ENCODE measurements around the gene MESP2.
"Not testable (repeated sequence)": the region's sequence is repeated elsewhere in the genome, so short reads cannot be mapped to it uniquely, and the experiment has no call there.

MESP2 gene

DNA sequence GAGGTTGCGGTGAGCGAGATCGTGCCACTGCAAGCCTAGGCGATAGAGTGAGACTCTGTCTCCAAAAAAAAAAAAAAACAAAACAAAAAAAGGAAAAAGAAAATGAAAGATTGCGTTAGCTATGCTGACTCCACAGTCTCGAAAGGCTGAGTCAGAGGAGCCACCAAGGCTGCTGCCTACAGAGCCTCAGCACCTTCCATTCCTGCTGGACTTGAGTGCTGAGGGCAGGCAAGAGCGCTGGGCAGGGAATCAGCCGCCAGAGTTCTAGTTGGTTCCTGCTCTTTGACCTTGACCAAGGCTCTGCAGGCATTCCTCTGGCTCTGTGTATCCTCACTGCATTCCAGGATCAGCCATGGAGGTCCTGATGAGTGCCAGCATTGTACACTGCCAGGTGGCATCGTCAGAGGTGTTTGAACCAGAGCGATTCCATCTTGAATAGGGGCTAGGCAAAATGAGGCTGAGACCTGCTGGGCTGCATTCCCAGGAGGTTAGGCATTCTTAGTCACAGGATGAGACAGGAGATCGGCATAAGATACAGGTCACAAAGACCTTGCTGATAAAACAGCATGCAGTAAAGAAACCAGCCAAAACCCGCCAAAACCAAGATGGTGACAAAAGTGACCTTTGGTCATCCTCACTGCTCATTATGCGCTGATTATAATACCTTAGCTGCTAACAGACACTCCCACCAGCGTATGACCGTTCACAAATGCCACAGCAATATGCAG lies 5.9 kb downstream of the MESP2 start:
- Histone ChIP-seq H3K9me3 (ENCODE audit: control insufficient read depth, insufficient read depth, low read depth, low read length) (no peaks in the 10 kb centered on the region), H3K27me3 (ENCODE audit: control insufficient read depth, insufficient read depth, low read length) (peaks cover 30% of the 10 kb centered on the region), H3K4me1 (ENCODE audit: control insufficient read depth, insufficient read depth, low read length) (peaks cover 35% of the 10 kb centered on the region), H3K9ac (ENCODE audit: low read length) (peak overlapping the region; percentile 51), H3K36me3 (ENCODE audit: control insufficient read depth, insufficient read depth, low read length) (no peaks in the 10 kb centered on the region), H3K27ac (ENCODE audit: low read depth, low read length) (no peak overlapping the region), H3K4me3 (ENCODE audit: low read depth, low read length) (no peak overlapping the region; the same call in 1 of the 2 replicates)

DNA sequence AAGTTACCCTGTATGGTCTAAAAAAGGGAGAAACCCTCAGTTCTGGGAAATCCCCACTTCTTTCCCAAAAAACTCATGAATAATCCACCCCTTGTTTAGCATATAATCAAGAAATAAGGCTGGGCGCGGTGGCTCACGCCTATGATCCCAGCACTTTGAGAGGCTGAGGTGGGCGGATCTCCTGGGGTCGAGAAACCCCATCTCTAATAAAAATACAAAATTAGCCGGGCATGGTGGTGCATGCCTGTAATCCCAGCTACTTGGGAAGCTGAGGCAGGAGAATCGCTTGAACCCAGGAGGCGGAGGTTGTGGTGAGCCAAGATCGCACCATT lies 6.5 kb downstream of the MESP2 start:
- not testable (repeated sequence) for H3K36me3 ChIP-seq (ENCODE audit: control insufficient read depth, insufficient read depth, low read length); H3K9ac ChIP-seq (ENCODE audit: low read length); H3K27ac ChIP-seq (ENCODE audit: low read depth, low read length); H3K9me3 ChIP-seq (ENCODE audit: control insufficient read depth, insufficient read depth, low read depth, low read length); H3K4me3 ChIP-seq (ENCODE audit: low read depth, low read length)
- H3K4me1 ChIP-seq (ENCODE audit: control insufficient read depth, insufficient read depth, low read length): peaks cover 32% of the 10 kb centered on the region
- peaks cover 24% of the 10 kb centered on the region for H3K27me3 ChIP-seq (ENCODE audit: control insufficient read depth, insufficient read depth, low read length)

- Histone ChIP-seq H3K9ac (ENCODE audit: low read length) (peak overlapping the region; percentile 10), H3K27ac (ENCODE audit: low read depth, low read length) (no peak overlapping the region; the same call in 1 of the 2 replicates), H3K4me3 (ENCODE audit: low read depth, low read length) (peak overlapping the region; percentile 17; the same call in 1 of the 2 replicates), H3K9me3 (ENCODE audit: control insufficient read depth, insufficient read depth, low read depth, low read length) (peaks cover 8% of the 10 kb centered on the region), H3K4me1 (ENCODE audit: control insufficient read depth, insufficient read depth, low read length) (peaks cover 32% of the 10 kb centered on the region), H3K27me3 (ENCODE audit: control insufficient read depth, insufficient read depth, low read length) (peaks cover 17% of the 10 kb centered on the region; the same call in 1 of the 2 replicates), H3K36me3 (ENCODE audit: control insufficient read depth, insufficient read depth, low read length) (peaks cover 6% of the 10 kb centered on the region; the same call in 1 of the 2 replicates)
These were observed 7.2 kb downstream of the MESP2 start for GRCh38 chr15:89783111-89783860.

GRCh38 chr15:89783861-89784685 lies 7.9 kb downstream of the MESP2 start:
- H3K4me1 ChIP-seq (ENCODE audit: control insufficient read depth, insufficient read depth, low read length): peaks cover 32% of the 10 kb centered on the region
- H3K36me3 ChIP-seq (ENCODE audit: control insufficient read depth, insufficient read depth, low read length): peaks cover 6% of the 10 kb centered on the region; the same call in 1 of the 2 replicates
- peaks cover 15% of the 10 kb centered on the region; the same call in 1 of the 2 replicates for H3K27me3 ChIP-seq (ENCODE audit: control insufficient read depth, insufficient read depth, low read length)
- H3K9ac ChIP-seq (ENCODE audit: low read length): peak overlapping the region; percentile 4
- H3K9me3 ChIP-seq (ENCODE audit: control insufficient read depth, insufficient read depth, low read depth, low read length): peaks cover 10% of the 10 kb centered on the region
- no peak overlapping the region; the same call in 1 of the 2 replicates for H3K27ac ChIP-seq (ENCODE audit: low read depth, low read length)
- H3K4me3 ChIP-seq (ENCODE audit: low read depth, low read length): peak overlapping the region; percentile 17; the same call in 1 of the 2 replicates

- Histone ChIP-seq H3K9me3 (ENCODE audit: control insufficient read depth, insufficient read depth, low read depth, low read length) (peaks cover 10% of the 10 kb centered on the region), H3K4me3 (ENCODE audit: low read depth, low read length) (no peak overlapping the region), H3K36me3 (ENCODE audit: control insufficient read depth, insufficient read depth, low read length) (peaks cover 6% of the 10 kb centered on the region; the same call in 1 of the 2 replicates), H3K4me1 (ENCODE audit: control insufficient read depth, insufficient read depth, low read length) (peaks cover 32% of the 10 kb centered on the region), H3K27ac (ENCODE audit: low read depth, low read length) (no peak overlapping the region), H3K27me3 (ENCODE audit: control insufficient read depth, insufficient read depth, low read length) (peaks cover 15% of the 10 kb centered on the region; the same call in 1 of the 2 replicates), H3K9ac (ENCODE audit: low read length) (no peak overlapping the region)
These were observed 8.5 kb downstream of the MESP2 start for GRCh38 chr15:89784686-89784960.

DNA sequence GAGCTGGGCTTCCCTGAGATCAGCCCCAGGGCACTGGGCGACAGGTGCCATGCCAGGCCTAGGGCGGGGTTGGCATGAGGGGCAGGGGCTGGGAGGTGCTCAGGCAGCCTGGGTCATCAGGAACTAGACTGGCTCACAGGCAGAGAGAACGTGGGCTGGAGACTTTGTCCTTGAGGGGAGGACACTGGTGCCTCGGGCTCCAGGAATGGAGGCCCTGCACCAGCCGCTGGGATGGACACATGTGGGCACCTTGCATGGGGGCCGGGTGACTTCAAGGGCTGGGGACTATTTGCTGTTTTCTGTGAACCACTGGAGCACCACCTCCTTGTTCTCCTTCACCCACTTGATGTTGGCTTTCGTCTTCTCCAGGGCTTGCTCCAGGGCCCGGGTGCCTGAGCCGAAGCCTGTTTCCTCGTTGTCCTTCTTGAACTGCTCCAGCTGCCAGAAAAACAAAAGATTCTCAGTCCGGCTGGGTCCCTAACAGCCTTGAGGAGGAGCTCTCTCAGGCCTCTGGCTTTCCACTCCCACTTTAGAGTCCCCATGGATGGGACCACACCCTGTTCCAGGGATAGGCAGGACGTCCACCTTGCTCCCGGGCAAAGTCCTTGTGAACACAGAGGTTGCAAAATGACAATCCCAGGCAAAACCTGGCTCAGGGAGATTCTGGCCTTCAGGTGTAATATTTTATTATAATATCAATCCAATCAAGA lies 9.1 kb downstream of the MESP2 start:
- H3K9ac ChIP-seq (ENCODE audit: low read length): no peak overlapping the region
- H3K36me3 ChIP-seq (ENCODE audit: control insufficient read depth, insufficient read depth, low read length): peaks cover 6% of the 10 kb centered on the region; the same call in 1 of the 2 replicates
- no peak overlapping the region for H3K27ac ChIP-seq (ENCODE audit: low read depth, low read length)
- peaks cover 10% of the 10 kb centered on the region for H3K9me3 ChIP-seq (ENCODE audit: control insufficient read depth, insufficient read depth, low read depth, low read length)
- H3K27me3 ChIP-seq (ENCODE audit: control insufficient read depth, insufficient read depth, low read length): peaks cover 14% of the 10 kb centered on the region; the same call in 1 of the 2 replicates
- peaks cover 32% of the 10 kb centered on the region for H3K4me1 ChIP-seq (ENCODE audit: control insufficient read depth, insufficient read depth, low read length)
- no peak overlapping the region for H3K4me3 ChIP-seq (ENCODE audit: low read depth, low read length)

- Histone ChIP-seq H3K4me1 (ENCODE audit: control insufficient read depth, insufficient read depth, low read length) (peaks cover 31% of the 10 kb centered on the region), H3K27ac (ENCODE audit: low read depth, low read length) (no peak overlapping the region), H3K9ac (ENCODE audit: low read length) (no peak overlapping the region), H3K27me3 (ENCODE audit: control insufficient read depth, insufficient read depth, low read length) (peaks cover 9% of the 10 kb centered on the region; the same call in 1 of the 2 replicates), H3K9me3 (ENCODE audit: control insufficient read depth, insufficient read depth, low read depth, low read length) (peaks cover 10% of the 10 kb centered on the region), H3K36me3 (ENCODE audit: control insufficient read depth, insufficient read depth, low read length) (peaks cover 6% of the 10 kb centered on the region; the same call in 1 of the 2 replicates), H3K4me3 (ENCODE audit: low read depth, low read length) (no peak overlapping the region)
These were observed 9.6 kb downstream of the MESP2 start for GRCh38 chr15:89785774-89786140.

GRCh38 chr15:89787944-89788343 lies 11.8 kb downstream of the MESP2 start:
- peaks cover 10% of the 10 kb centered on the region for H3K9me3 ChIP-seq (ENCODE audit: control insufficient read depth, insufficient read depth, low read depth, low read length)
- H3K9ac ChIP-seq (ENCODE audit: low read length): no peak overlapping the region
- no peak overlapping the region for H3K27ac ChIP-seq (ENCODE audit: low read depth, low read length)

GRCh38 chr15:89788585-89788984 lies 12.5 kb downstream of the MESP2 start:
- H3K9ac ChIP-seq (ENCODE audit: low read length); H3K36me3 ChIP-seq (ENCODE audit: control insufficient read depth, insufficient read depth, low read length); H3K4me3 ChIP-seq (ENCODE audit: low read depth, low read length); H3K27ac ChIP-seq (ENCODE audit: low read depth, low read length); H3K9me3 ChIP-seq (ENCODE audit: control insufficient read depth, insufficient read depth, low read depth, low read length); H3K27me3 ChIP-seq (ENCODE audit: control insufficient read depth, insufficient read depth, low read length): not testable (repeated sequence)
- peaks cover 11% of the 10 kb centered on the region for H3K4me1 ChIP-seq (ENCODE audit: control insufficient read depth, insufficient read depth, low read length)

More at GRCh38 chr15:89787944-89788343, 11.8 kb downstream of the MESP2 start:
- Histone ChIP-seq H3K4me1 (ENCODE audit: control insufficient read depth, insufficient read depth, low read length) (peaks cover 16% of the 10 kb centered on the region), H3K4me3 (ENCODE audit: low read depth, low read length) (no peak overlapping the region), H3K36me3 (ENCODE audit: control insufficient read depth, insufficient read depth, low read length) (peaks cover 6% of the 10 kb centered on the region; the same call in 1 of the 2 replicates), H3K27me3 (ENCODE audit: control insufficient read depth, insufficient read depth, low read length) (peaks cover 3% of the 10 kb centered on the region; the same call in 1 of the 2 replicates)

GRCh38 chr15:89790206-89790605 lies 14.1 kb downstream of the MESP2 start:
- Histone ChIP-seq H3K36me3 (ENCODE audit: control insufficient read depth, insufficient read depth, low read length) (peaks cover 6% of the 10 kb centered on the region; the same call in 1 of the 2 replicates), H3K9me3 (ENCODE audit: control insufficient read depth, insufficient read depth, low read depth, low read length) (peaks cover 10% of the 10 kb centered on the region), H3K9ac (ENCODE audit: low read length) (no peak overlapping the region), H3K4me3 (ENCODE audit: low read depth, low read length) (no peak overlapping the region), H3K27me3 (ENCODE audit: control insufficient read depth, insufficient read depth, low read length) (no peaks in the 10 kb centered on the region; the same call in 1 of the 2 replicates), H3K4me1 (ENCODE audit: control insufficient read depth, insufficient read depth, low read length) (no peaks in the 10 kb centered on the region; the same call in 1 of the 2 replicates), H3K27ac (ENCODE audit: low read depth, low read length) (no peak overlapping the region)
